ENCODE results near the gene FAM210A.

FAM210A gene

DNA sequence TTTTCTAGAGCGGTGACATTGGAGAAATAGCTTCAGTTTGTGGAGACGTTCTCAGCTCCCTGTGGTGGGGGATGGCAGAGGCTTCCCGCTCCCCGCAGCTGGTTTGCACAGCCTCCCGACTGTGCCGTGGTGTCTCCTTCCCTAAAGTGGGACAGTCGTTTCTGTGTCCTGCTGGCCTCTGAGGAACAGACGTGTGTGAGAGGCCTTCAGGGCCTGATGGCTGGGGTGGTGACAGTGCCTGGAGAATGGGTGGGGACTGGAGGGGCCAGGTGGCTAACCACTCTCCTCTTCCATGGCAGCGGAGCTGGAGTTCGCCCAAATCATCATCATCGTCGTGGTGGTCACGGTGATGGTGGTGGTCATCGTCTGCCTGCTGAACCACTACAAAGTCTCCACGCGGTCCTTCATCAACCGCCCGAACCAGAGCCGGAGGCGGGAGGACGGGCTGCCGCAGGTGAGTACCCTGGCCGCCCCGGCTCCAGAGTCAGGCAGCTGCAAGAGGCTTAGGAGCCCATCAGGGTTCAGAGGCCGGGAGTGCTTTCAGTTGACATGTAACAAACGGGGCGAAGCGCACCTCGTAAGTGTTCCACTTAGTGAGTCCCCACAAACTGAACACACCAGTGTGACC lies 105.4 kb downstream of the FAM210A start:
- H3K4me3 ChIP-seq (replicated peaks; ENCODE audit: insufficient read depth, low read length) = no peak overlapping the region
- no peaks in the 10 kb centered on the region for H3K27me3 ChIP-seq (ENCODE audit: insufficient read depth, poor library complexity, severe bottlenecking)
- TF ChIP-seq, protein P1, sequence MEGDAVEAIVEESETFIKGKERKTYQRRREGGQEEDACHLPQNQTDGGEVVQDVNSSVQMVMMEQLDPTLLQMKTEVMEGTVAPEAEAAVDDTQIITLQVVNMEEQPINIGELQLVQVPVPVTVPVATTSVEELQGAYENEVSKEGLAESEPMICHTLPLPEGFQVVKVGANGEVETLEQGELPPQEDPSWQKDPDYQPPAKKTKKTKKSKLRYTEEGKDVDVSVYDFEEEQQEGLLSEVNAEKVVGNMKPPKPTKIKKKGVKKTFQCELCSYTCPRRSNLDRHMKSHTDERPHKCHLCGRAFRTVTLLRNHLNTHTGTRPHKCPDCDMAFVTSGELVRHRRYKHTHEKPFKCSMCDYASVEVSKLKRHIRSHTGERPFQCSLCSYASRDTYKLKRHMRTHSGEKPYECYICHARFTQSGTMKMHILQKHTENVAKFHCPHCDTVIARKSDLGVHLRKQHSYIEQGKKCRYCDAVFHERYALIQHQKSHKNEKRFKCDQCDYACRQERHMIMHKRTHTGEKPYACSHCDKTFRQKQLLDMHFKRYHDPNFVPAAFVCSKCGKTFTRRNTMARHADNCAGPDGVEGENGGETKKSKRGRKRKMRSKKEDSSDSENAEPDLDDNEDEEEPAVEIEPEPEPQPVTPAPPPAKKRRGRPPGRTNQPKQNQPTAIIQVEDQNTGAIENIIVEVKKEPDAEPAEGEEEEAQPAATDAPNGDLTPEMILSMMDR (IDR thresholded peaks at IDR 0.05; ENCODE audit: insufficient read depth, low read length) = no peak
- TF ChIP-seq, protein P2, sequence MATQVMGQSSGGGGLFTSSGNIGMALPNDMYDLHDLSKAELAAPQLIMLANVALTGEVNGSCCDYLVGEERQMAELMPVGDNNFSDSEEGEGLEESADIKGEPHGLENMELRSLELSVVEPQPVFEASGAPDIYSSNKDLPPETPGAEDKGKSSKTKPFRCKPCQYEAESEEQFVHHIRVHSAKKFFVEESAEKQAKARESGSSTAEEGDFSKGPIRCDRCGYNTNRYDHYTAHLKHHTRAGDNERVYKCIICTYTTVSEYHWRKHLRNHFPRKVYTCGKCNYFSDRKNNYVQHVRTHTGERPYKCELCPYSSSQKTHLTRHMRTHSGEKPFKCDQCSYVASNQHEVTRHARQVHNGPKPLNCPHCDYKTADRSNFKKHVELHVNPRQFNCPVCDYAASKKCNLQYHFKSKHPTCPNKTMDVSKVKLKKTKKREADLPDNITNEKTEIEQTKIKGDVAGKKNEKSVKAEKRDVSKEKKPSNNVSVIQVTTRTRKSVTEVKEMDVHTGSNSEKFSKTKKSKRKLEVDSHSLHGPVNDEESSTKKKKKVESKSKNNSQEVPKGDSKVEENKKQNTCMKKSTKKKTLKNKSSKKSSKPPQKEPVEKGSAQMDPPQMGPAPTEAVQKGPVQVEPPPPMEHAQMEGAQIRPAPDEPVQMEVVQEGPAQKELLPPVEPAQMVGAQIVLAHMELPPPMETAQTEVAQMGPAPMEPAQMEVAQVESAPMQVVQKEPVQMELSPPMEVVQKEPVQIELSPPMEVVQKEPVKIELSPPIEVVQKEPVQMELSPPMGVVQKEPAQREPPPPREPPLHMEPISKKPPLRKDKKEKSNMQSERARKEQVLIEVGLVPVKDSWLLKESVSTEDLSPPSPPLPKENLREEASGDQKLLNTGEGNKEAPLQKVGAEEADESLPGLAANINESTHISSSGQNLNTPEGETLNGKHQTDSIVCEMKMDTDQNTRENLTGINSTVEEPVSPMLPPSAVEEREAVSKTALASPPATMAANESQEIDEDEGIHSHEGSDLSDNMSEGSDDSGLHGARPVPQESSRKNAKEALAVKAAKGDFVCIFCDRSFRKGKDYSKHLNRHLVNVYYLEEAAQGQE (IDR thresholded peaks at IDR 0.05; ENCODE audit: insufficient replicate concordance, low read depth) = no peak
- TF ChIP-seq POLR2AphosphoS5 (IDR thresholded peaks at IDR 0.05; ENCODE audit: low read depth) = no peak
- TF ChIP-seq GABPA (IDR thresholded peaks at IDR 0.05; ENCODE audit: low read depth) = no peak
- no peak for TF ChIP-seq SPI1 (IDR thresholded peaks at IDR 0.05; ENCODE audit: borderline replicate concordance, low read depth)
- H3K27ac ChIP-seq (replicated peaks) = no peak overlapping the region
- no peak for DNase-seq (ENCODE audit: low read depth in 1 of 2, low spot score in 1 of 2)

DNA sequence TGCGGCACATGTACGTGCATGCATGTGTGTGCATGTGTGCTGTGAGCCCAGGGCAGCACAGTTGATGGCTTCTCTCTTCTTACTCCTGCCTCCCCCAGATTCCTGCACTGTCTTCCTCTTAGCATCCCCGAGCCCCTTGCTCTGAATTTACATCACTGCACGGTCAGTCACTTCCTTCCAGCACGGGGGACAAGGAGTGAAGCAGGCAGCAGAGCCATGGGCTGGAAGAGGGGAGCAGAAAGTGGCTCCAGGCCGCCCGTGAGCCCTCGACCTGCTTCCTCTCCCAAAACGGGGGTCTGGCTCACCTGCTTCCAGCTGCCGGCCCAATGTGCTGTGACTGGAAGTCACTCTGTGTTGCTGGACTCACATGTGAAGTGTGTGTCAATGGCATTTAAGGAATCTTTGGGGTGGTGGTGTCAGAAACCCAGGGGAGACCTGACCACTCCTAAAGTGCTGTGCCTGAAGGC lies 106.1 kb downstream of the FAM210A start:
- DNase-seq (ENCODE audit: low read depth in 1 of 2, low spot score in 1 of 2) = no peak
- Histone ChIP-seq H3K27ac (replicated peaks) (no peak overlapping the region), H3K27me3 (ENCODE audit: insufficient read depth, poor library complexity, severe bottlenecking) (no peaks in the 10 kb centered on the region), H3K4me3 (replicated peaks; ENCODE audit: insufficient read depth, low read length) (no peak overlapping the region)
- no peak for TF ChIP-seq SPI1 (IDR thresholded peaks at IDR 0.05; ENCODE audit: borderline replicate concordance, low read depth)

DNA sequence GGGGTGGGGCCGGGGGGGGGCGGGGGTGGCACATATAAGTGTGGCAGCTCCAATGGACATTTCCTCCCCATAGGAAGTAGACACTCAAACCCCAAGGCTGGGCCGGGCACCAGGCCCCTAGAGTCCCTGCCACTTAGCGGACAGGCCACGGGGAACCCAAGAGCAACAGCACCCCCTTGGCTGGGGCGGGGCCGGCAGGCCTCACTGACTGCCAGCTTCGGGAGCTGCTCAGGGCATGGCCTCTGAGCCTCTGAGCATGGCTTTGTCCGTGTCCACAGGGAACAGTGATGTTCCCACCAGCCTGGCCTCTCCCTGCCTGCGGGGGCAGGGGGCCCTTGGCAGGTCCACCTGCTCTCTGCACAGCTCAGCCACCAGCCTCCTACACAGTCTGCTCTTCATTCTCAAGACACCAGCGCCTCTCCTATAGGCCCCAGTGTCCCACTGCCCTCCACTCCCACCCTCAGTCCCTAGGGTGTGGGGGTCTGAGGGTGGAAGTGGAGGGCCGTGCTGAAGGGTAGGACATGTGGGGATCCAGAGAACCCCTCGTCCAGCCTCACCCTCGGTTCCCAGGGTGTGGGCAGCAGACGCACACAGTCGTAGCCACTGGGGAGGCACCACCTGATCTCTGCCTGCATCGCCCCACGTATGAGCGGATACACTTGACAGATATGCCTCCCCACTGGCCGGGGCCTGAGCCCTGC lies 106.7 kb downstream of the FAM210A start:
- no peaks in the 10 kb centered on the region for H3K27me3 ChIP-seq (ENCODE audit: insufficient read depth, poor library complexity, severe bottlenecking)
- no peak for DNase-seq (ENCODE audit: low read depth in 1 of 2, low spot score in 1 of 2)
- H3K4me3 ChIP-seq (replicated peaks; ENCODE audit: insufficient read depth, low read length) = no peak overlapping the region
- H3K27ac ChIP-seq (replicated peaks) = no peak overlapping the region
- no peak for TF ChIP-seq SPI1 (IDR thresholded peaks at IDR 0.05; ENCODE audit: borderline replicate concordance, low read depth)
- TF ChIP-seq POLR2AphosphoS5 (IDR thresholded peaks at IDR 0.05; ENCODE audit: low read depth) = no peak
- TF ChIP-seq, protein P1 (IDR thresholded peaks at IDR 0.05; ENCODE audit: insufficient read depth, low read length) = no peak
- TF ChIP-seq GABPA (IDR thresholded peaks at IDR 0.05; ENCODE audit: low read depth) = no peak
- TF ChIP-seq, protein P2 (IDR thresholded peaks at IDR 0.05; ENCODE audit: insufficient replicate concordance, low read depth) = no peak

DNA sequence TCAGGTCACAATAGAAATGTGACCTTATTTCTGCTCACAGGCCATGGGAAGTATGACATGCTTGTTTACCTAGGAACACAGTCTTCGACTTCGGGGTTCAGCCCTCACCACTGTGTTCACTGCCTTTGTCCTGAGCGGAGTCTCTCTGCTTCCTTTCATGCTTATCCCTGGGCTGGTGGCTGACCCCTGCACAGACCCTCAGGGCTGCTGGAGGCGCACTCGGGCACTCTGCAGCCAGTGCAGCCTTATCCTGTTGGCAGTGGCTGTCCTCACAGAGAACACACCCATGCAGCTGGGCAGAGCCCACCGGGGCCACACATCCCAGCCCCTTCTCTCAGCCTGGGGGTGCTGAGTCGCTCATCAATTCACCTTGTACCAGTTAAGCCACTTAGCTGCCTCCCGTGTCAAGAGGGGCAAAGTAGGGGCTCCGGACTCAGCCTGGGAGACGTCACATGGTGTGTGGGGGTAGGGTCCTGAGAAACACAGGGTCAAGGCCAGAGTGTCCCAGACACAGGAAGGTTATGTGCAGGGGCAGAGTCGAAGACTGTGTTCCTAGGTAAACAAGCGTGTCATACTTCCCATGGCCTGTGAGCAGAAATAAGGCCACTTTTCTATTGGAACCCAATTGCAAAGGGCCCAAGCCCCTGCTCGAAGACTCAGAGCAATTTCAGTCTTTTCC lies 107.5 kb downstream of the FAM210A start:
- no peaks in the 10 kb centered on the region for H3K27me3 ChIP-seq (ENCODE audit: insufficient read depth, poor library complexity, severe bottlenecking)
- no peak overlapping the region for H3K4me3 ChIP-seq (replicated peaks; ENCODE audit: insufficient read depth, low read length)
- TF ChIP-seq POLR2AphosphoS5 (IDR thresholded peaks at IDR 0.05; ENCODE audit: low read depth) = no peak
- no peak for TF ChIP-seq SPI1 (IDR thresholded peaks at IDR 0.05; ENCODE audit: borderline replicate concordance, low read depth)
- TF ChIP-seq, protein P2 (IDR thresholded peaks at IDR 0.05; ENCODE audit: insufficient replicate concordance, low read depth) = no peak
- TF ChIP-seq, protein P1 (IDR thresholded peaks at IDR 0.05; ENCODE audit: insufficient read depth, low read length) = no peak
- TF ChIP-seq GABPA (IDR thresholded peaks at IDR 0.05; ENCODE audit: low read depth) = no peak
- no peak overlapping the region for H3K27ac ChIP-seq (replicated peaks)
- no peak for DNase-seq (ENCODE audit: low read depth in 1 of 2, low spot score in 1 of 2)

Measured in HL-60 (cell line).